LoVo (cell line): Measurements from ENCODE around the gene LPCAT2.
"Not testable (repeated sequence)": the region's sequence is repeated elsewhere in the genome, so short reads cannot be mapped to it uniquely, and the experiment has no call there.

Source experiments
- DNase-seq: peaks from one replicate; pipeline ENCODE4 v3.0.0-alpha.2; 2016; ENCODE audit warnings: low spot score

Gene LPCAT2

GRCh38 chr16:55605754-55606336 is 97.0 kb downstream of the LPCAT2 start:
- DNase-seq: no peak

GRCh38 chr16:55613613-55614335 is 104.9 kb downstream of the LPCAT2 start:
- DNase-seq: no peak

- DNase-seq: no peak
These were observed 106.2 kb downstream of the LPCAT2 start for GRCh38 chr16:55615071-55615470.

GRCh38 chr16:55615670-55616069 is 106.8 kb downstream of the LPCAT2 start:
- not testable (repeated sequence) for DNase-seq

- no peak for DNase-seq
These were observed 112.9 kb downstream of the LPCAT2 start for GRCh38 chr16:55621771-55622170.

GRCh38 chr16:55622272-55622671 is 113.4 kb downstream of the LPCAT2 start:
- DNase-seq: no peak

GRCh38 chr16:55622930-55623561 is 114.2 kb downstream of the LPCAT2 start:
- DNase-seq: peak; percentile 72

- DNase-seq: no peak
These were observed 114.8 kb downstream of the LPCAT2 start for GRCh38 chr16:55623640-55624039.

- DNase-seq: no peak
These were observed 115.8 kb downstream of the LPCAT2 start for GRCh38 chr16:55624696-55625095.

- no peak for DNase-seq
These were observed 117.0 kb downstream of the LPCAT2 start for GRCh38 chr16:55625843-55626242.

GRCh38 chr16:55628306-55628968 is 119.6 kb downstream of the LPCAT2 start:
- no peak for DNase-seq

GRCh38 chr16:55630774-55631173 is 121.9 kb downstream of the LPCAT2 start:
- no peak for DNase-seq

- DNase-seq: no peak
These were observed 123.4 kb downstream of the LPCAT2 start for GRCh38 chr16:55632259-55632658.

- no peak for DNase-seq
These were observed 125.3 kb downstream of the LPCAT2 start for GRCh38 chr16:55634193-55634592.
